ENCODE data around the gene CMAS.

CMAS gene

DNA sequence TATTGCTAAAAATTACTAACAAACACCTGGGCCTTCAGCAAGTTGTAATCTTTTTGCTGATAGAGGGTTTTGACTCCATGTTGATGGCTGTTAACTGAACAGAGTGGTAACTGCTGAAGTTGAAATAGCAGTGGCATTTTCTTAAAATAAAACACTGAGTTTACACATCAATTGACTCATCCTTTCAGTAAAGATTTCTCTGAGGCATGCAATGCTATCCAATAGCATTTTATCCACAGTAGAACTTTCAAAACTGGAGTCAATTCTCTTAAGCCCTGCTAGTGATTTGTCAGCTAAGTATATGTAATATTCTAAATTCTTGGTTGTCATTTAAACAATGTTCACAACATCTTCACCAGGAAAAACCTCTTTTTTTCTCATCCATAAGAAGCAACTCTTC, 59.5 kb downstream of the CMAS start:
- DNase-seq (ENCODE audit: low read depth in 2 of 2, low spot score in 1 of 2) = no peak

DNA sequence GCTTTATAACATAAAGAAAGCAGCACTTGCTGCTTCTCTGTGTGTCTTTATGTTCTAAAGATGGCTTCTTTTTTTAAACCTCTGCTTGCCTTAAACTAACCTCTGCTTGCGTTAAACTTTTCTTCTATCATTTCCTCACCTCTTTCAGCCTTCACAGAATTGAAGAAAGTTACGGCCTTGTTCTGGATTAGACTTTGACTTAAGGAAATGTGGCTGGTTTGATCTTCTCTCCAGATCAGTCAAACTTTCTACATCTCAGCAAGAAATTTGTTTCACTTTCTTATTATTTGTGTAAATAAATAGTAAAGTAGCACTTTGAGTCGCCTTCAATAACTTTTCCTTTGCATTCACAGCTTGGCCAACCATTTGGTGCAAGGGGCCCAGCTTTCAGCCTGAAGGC, 64.2 kb downstream of the CMAS start:
- no peak for DNase-seq (ENCODE audit: low read depth in 2 of 2, low spot score in 1 of 2)
